HG02970 (cell line): Measurements from ENCODE around the gene P2RY8.

Experiments used
- ATAC-seq: cut with Tn5 transposase; IDR thresholded peaks from one replicate; pipeline ENCODE4 v1.9.1; 2021; ENCODE audit warnings: mild to moderate bottlenecking, moderate library complexity, moderate number of reproducible peaks; ENCODE audit not compliant: unreplicated experiment, low FRiP score

Gene P2RY8

DNA sequence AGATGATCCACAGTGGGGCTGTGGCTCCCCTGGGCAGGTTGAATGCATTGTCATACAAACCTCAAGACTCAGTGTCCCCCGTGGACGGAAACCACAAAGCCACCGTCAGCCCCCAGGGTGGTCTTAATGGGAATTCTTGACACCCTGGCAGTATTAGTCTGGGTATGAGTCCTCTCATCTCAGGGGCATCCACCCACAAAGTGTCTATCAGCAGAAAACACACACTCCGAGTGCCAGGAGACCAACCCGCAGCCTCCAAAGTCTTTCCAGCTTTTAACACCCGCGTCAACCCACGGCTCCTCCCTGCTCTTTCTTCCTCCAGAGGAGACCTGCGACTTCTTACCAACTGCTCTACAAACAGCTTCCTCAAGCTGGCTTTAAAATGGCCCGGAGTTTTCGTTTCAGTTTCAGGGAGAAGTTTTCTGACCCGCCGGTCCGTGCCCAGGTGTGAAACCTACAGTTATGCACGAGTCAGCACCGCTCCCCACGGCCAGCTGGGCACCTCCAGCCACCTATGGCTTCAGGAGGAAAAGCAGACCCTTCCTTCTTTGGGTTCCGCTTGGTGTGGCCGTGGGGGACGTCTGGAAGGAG is 69.9 kb downstream of the P2RY8 start:
- peak; percentile 45 for ATAC-seq

DNA sequence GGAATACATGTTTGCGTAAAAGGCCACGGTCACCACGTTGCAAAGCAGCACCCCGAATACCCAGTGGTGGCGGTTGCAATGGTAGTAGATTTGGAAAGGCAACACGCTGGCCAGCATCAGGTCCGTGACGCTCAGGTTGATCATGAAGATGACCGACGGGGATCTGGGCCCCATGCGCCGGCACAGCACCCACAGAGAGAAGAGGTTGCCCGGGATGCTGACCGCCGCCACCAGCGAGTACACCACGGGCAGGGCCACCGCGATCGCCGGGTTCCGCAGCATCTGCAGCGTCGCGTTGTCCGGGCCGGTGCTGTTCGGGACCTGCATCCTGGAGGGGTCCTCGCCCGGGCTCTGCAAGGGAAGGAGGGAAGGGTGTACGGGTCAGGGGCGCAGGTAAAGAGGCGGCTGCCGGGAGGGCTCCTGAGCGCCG is 70.7 kb downstream of the P2RY8 start:
- ATAC-seq: no peak

DNA sequence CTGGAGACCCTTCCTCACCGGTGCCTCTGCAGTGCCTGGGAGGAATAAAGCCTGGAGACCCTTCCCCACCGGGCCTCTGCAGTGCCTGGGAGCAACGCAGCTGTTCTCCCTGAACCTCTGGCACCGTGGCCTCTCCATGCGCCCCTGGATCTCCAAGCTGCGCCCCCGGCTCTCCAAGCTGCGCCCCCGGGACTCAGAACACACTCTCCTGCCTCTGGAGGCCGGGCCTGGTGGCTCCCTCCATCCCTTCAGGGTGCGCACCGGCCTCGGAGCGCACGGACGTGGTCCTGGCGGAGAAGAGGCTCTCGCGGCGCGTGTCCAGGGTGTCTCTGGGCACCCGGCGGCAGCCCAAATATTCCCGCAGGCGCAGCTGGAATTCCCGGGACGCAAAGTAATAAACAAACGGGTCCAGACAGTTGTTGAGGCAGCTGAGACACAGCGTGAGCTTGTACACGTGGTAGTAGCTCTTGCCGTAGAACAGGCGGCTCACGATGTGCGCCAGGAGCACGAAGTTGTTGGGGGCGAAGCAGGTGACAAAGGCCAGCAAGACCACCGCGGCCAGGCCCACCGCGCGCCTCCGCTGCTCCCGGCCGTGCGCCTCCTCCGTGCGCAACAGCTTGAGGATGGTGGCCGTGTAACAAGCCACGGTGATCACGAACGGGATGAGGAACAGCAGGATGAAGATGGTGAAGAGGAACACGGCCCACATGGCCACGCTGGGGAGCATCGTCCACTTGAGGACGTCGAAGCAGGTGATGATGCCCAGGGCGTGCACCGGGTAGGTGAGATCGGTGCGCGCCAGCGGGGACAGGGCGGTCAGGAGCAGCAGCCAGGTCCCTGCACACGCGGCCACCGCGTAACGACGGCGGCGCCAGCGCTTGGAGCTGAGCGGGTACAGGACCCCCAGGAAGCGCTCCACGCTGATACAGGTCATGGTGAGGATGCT is 71.4 kb downstream of the P2RY8 start:
- no peak for ATAC-seq

DNA sequence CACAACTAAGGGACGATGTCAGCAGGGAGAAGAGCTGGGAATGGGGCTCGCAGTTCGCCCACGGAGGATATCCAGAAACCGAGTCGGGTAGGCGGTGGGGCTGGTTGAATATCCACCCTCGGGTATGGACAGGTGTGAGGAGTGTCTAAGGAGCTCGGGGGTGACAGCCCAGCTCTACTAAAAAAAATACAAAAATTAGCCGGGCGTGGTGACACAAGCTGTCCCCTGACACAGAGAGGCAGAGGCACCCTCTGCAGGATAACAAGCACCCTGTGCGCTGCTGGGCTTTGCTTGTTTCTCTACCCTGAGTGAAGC is 72.1 kb downstream of the P2RY8 start:
- ATAC-seq: no peak

DNA sequence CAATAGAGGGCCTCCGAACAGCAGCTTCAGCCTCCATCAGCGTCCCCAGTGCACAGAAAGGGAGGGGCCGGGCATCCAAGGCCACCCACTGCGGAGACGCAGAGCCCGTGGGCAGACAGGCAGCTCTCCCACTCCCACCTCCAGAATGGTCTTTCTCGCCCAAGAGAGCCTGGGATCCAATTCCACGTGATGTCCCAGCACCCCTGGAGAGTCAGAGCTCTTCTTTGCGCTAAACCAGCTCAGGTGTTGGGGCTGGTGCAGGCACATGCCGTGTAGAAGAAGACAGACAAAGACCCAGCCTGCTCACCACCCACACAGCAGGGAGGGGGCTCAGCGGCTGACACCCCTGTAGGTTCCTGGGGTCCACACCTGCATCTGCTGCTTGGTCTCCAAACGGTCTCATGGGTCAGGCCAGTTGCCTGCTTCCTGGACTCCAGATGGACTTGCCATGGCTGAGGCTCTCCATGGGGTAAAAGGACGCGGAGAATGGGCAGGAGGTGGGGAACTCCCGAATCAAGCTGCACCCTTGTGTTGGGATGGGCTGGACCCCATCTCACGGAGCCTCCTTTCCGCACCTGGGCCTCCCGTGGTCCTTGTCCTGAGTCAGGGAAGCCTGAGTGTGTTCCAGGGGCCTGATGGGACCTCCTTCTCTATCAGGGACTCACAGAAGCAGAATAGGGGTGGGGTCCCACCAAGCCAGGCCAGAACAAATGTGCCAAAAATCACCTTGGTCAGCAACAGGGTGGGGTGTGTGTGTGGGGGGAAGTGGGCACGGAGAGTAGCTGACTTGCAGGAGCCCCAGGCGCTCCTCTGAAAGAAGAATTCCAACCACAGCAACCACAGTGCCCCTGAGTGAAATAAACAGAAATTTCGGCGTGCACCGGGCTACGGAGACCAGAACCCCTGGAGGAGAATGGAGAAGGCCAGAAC is 72.7 kb downstream of the P2RY8 start:
- ATAC-seq: no peak

DNA sequence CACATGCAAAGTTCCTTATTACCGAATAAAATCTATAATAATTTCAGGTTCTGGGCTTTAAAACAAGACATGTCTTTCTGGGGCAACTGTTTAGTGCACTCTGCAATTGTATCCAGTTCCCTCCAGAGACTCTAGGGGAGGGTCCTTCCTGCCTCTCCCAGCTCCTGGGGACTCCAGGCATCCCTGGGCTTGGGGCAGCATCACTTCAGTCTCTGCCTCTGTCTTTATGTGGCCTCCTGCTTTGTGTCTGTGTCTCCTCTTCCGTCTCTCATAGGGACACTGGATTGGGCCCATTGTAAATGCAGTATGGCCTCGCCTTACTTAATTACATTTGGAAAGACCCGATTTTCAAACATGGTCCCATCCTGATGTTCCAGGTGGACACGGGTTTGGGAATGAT is 73.4 kb downstream of the P2RY8 start:
- ATAC-seq: no peak

DNA sequence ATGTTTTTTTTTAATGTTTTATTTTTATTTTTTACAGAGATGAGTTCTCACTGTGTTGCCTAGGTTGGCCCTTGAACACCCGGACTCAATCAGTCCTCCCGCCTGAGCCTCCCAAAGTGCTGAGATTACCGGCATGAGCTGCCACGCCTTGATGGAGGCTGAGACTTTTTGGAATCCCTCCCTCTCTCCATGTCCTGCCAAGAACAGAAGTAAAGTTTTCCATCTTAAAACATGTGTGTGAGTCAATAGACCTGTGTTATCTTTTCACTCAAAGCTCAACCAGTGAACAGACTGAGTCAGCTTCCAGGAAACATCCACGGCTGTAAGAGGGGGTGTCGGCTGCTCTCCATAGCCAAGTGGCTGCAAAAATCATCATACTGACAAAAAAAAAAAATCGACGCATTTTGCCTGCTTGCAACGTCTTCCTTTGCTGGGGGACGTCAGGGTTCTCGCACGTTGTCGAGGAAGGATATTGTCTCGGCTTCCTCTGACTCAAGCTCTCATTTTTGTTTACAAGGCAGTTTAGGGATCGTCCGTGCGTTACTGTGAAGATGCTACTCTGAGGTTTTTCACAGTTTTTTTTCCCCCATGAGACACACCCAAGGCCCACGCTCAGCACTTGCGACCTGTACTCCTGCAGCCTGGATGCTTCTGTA is 74.3 kb downstream of the P2RY8 start:
- ATAC-seq: no peak

DNA sequence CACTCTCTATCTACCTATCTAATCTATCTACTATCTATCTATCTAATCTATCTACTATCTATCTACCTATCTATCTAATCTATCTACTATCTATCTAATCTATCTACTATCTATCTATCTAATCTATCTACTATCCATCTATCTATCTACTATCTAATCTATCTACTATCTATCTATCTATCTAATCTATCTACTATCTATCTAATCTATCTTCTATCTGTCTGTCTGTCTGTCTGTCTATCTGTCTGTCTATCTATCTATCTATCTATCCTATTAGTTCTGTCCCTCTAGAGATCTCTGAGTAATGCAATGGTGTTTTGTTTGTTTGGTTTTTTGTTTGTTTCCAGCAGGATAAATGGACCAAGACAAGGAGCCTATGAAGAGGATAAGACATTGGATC is 74.9 kb downstream of the P2RY8 start:
- ATAC-seq: no peak

DNA sequence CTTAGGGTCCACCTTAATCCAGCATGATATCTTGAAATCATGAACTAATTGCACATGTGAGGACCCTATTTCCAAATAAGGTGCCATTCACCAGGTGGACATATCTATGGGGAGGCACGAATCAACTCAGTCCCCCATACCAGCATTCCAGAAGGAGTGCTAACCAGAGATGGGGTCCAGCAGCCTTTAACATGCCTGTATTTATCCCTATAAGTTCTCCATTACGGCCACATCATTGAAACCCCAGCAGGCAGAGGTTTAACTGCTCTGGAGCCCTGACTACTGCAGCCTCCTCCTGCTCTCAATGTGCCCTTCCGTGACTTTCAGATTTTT is 81.1 kb downstream of the P2RY8 start:
- no peak for ATAC-seq

DNA sequence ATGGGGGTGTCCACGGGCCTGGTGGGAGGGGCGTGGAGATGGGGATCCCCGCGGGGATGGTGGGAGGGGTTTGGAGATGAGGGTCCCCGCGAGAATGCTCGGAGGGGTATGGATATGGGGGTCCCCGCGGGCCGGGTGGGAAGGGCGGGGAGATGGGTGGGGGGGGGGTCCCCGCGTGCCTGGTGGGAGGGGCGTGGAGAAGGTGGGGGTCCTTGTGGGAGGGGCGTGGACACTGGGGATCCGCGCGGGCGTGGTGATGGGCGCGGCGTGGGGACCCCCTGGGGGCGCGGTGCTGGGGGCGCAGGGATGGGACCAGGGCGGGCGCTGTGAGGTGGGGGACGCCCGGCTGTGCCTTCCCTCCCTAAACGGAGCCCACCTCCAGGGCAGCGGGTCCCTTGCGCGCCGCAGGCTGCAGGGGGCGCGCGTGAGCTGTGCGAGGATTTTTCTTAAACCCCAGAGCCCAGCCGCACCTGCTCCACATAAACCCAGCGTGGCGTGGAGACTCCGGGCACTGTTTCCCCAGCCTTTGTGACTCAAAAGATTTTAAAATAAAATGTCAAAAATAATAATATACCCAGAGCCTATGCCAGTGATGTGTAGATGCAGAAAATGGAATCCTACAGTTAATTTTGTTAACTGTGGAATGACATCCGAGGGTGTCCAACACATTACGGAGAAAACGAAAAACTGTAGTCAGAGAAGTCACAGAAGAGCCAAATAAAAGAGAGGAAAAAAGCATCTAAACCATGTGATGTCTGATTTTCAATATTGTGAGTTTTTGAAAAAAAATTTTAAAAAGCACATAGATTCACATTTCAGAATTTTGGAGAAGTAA is 82.8 kb downstream of the P2RY8 start:
- ATAC-seq: peak; percentile 38

DNA sequence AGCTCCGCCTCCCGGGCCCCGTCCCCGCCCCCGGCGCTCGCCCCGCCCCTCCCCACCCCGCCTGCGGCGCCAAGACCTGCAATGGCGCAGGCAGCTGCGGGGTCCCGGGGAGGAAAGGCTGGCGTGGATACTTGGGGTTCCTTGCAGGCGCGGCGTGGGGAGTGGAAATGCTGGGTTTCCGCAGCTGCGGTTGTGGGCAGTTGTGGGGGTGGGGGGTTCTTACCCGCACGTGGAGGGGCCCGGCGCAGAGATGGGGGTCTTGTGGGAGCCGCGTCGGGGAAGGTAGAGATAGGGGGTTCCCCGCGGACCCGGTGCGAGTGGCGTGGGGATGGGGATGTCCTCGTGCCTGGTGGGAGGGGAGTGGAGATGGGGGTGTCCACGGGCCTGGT is 83.6 kb downstream of the P2RY8 start:
- ATAC-seq: peak; percentile 18

DNA sequence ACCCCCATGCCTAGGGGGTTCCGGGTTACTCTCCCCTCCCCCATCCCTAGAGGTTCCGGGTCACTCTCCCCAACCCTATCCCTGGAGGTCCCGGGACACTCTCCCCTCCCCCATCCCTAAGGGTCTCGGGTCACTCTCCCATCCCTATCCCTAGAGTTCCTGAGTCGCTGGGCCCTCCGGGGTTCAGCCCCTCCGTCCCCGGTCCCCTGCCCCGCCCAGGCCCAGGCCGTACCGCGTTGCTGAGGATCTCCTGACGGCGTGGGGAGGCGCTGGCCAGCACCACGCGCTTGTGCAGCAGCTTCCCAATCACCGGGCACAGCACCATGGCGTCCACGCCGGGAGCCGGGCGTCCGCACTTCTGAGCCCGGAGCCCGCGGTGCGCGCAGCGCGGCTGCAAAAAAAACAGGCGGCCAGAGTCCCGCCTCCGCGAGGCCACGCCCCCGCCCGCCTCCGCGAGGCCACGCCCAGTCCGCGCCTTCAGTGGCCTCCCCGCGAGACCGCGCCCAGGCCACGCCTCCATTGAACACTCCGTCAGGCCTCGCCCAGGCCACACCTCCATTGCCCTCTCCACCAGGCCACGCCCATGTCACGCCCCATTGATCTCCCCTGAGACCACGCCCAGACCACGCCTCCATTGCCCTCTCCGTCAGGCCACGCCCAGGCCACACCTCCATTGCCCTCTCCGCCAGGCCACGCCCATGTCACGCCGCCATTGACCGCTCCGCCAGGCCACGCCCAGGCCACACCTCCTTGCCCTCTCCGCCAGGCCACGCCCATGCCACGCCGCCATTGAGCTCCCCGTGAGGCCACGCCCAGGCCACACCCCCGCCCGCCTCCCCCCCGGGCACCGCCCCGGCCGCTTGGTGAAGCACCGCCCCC is 84.2 kb downstream of the P2RY8 start, which contains the start of gene ASMTL:
ASMTL (minus strand) TSS at position 394 of the 879 bp plus-strand sequence; CDS start at position 325, 69 bp downstream.
- peak; percentile 66 for ATAC-seq

DNA sequence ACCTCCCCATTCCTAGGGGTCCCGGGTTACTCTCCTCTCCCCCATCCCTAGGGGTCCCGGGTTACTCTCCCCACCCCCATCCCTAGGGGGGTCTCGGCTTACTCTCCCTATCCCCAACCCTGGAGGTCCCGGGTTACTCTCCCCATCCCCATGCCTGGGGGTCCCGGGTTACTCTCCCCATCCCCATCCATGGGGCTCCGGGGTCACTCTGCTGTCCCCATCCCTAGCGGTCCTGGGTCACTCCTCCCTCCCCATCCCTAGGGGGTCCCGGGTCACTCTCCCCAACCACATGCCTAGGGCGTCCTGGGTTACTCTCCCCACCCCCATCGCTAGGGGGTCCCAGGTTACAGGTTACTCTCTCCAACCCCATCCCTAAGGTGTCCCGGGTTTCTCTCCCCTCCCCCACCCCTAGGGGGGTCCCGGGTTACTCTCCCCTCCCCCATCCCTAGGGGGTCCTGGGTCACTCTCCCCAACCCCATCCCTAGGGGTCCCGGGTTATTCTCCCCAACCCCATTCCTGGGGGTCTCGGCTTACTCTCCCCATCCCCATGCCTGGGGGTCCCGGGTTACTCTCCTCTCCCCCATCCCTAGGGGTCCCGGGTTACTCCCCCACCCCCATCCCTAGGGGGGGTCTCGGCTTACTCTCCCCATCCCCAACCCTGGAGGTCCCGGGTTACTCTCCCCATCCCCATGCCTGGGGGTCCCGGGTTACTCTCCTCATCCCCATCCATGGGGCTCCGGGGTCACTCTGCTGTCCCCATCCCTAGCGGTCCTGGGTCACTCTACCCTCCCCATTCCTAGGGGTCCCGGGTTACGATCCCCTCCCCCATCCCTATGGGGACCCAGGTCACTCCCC is 85.1 kb downstream of the P2RY8 start:
- no peak for ATAC-seq

DNA sequence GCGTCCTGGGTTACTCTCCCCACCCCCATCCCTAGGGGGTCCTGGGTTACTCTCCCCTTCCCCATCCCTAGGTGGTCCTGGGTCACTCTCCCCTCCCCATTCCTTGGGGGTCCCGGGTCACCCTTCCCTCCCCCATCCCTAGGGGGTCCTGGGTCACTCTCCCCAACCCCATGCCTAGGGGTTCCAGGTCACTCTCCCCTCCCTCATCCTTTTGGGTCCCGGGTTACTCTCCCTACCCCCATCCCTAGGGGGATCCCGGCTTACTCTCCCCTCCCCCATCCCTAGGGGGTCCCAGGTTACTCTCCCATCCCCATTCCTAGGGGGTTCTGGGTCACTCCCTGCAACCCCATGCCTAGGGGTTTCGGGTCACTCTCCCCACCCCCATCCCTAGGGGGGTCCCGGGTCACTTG is 85.7 kb downstream of the P2RY8 start:
- no peak for ATAC-seq

DNA sequence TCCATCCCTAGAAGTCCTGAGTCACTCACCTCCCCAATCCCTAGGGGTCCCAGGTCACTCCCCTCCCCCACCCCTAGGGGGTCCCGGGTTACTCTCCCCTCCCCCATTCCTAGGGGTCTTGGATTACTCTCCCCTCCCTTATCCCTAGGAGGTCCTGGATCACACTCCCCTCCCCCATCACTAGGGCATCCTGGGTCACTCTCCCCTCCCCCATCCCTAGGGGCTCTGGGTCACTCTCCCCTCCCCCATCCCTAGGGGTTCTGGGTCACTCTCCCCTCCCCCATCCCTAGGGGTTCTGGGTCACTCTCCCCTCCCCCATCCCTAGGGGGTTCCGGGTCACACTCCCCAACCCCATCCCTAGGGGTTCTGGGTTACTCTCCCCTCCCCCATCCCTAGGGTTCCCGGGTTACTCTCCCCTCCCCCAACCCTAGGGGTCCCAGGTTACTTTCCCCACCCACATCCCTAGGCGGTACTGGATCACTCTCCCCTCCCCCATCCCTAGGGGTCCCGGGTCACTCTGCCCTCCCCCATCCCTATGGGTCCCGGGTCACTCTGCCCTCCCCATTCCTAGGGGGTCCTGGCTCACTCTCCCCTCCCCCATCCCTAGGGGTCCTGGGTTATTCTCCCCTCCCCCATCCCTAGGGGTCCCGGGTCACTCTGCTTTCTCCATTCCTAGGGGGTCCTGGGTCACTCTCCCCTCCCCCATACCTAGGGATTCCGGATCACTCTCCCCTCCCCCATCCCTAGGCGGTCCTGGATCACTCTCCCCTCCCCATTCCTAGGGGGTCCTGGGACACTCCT is 86.4 kb downstream of the P2RY8 start:
- no peak for ATAC-seq

DNA sequence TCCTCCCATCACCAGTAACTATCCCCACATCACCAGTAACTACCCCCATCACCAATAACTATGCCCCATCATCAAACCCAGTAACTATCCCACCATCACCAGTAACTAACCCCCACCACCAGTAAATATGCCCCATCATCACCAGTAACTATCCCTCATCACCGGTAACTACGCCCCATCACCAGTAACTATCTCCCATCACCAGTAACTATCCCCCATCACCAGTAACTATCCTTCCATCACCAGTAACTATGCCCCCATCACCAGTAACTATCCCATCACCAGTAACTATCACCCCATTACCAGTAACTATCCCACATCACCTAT is 87.2 kb downstream of the P2RY8 start:
- no peak for ATAC-seq
